SK-N-SH treated with all-trans-retinoic acid at 6 μM for 48 hours (cell line): Measurements from ENCODE around the gene KLHL24.

ENCODE experiments used
- ATAC-seq: fragments of 200-7000 bp; cut with Tn5 transposase; 3 replicates; pipeline ENCODE4 v1.9.1; 2020; ENCODE audit warnings: mild to moderate bottlenecking, moderate library complexity
- ARNTL ChIP-seq: fragments of 450-650 bp; formaldehyde crosslinking; IDR thresholded peaks from 2 replicates; pipeline ENCODE4 v1.5.0; 2020; ENCODE audit warnings: low read depth, mild to moderate bottlenecking, moderate library complexity, borderline replicate concordance
- BACH2 ChIP-seq: fragments of 250-450 bp; sonication (Bioruptor Pico); IDR thresholded peaks from 2 replicates; pipeline ENCODE4 v1.9.0; 2021; ENCODE audit warnings: mild to moderate bottlenecking, borderline replicate concordance
- ISL1 ChIP-seq: fragments of 250-450 bp; sonication (Bioruptor Pico); IDR thresholded peaks from 2 replicates; pipeline ENCODE4 v2.1.2; 2022; ENCODE audit warnings: mild to moderate bottlenecking, moderate library complexity
- PPARA ChIP-seq: fragments of 250-450 bp; sonication (Bioruptor Pico); IDR thresholded peaks from 2 replicates; pipeline ENCODE4 v1.5.0; 2020; ENCODE audit warnings: mild to moderate bottlenecking, borderline replicate concordance
- RARB ChIP-seq: fragments of 250-450 bp; sonication (Bioruptor Pico); IDR thresholded peaks from 2 replicates; pipeline ENCODE4 v1.8.0; 2021; ENCODE audit warnings: mild to moderate bottlenecking, moderate library complexity
- TCF4 ChIP-seq: fragments of 250-450 bp; sonication (Bioruptor Pico); IDR thresholded peaks from 2 replicates; pipeline ENCODE4 v1.8.0; 2021; ENCODE audit warnings: mild to moderate bottlenecking, moderate library complexity, borderline replicate concordance
- ZFP3 ChIP-seq: fragments of 250-450 bp; sonication (Bioruptor Pico); IDR thresholded peaks from 2 replicates; pipeline ENCODE4 v1.5.0; 2020; ENCODE audit warnings: mild to moderate bottlenecking, moderate library complexity
- ZFP30 ChIP-seq: fragments of 450-650 bp; formaldehyde crosslinking; IDR thresholded peaks from 2 replicates; pipeline ENCODE4 v1.5.0; 2022; ENCODE audit warnings: mild to moderate bottlenecking, moderate library complexity
- ZNF565 ChIP-seq: fragments of 450-650 bp; formaldehyde crosslinking; conservative IDR thresholded peaks from 2 replicates; pipeline ENCODE4 v1.5.0; 2020; ENCODE audit warnings: low read depth, mild to moderate bottlenecking, moderate library complexity
- ZNF70 ChIP-seq: fragments of 450-650 bp; formaldehyde crosslinking; IDR thresholded peaks from 2 replicates; pipeline ENCODE4 v1.5.0; 2020; ENCODE audit warnings: mild to moderate bottlenecking, moderate library complexity
- ZNF8 ChIP-seq: fragments of 450-650 bp; formaldehyde crosslinking; IDR thresholded peaks from 2 replicates; pipeline ENCODE4 v1.5.0; 2020; ENCODE audit warnings: mild to moderate bottlenecking, moderate library complexity
- TF ChIP-seq, protein P1 (sequence below): fragments of 250-450 bp; sonication (Bioruptor Pico); IDR thresholded peaks from 2 replicates; pipeline ENCODE4 v1.8.0; 2020; ENCODE audit warnings: mild to moderate bottlenecking, moderate library complexity, borderline replicate concordance
- TF ChIP-seq, protein P2 (sequence below): fragments of 250-450 bp; sonication (Bioruptor Pico); IDR thresholded peaks from 2 replicates; pipeline ENCODE4 v1.5.0; 2020; ENCODE audit warnings: mild to moderate bottlenecking, moderate library complexity
- TF ChIP-seq, protein P3 (sequence below): fragments of 250-450 bp; sonication (Bioruptor Pico); IDR thresholded peaks from 2 replicates; pipeline ENCODE4 v1.5.1; 2021; ENCODE audit warnings: mild to moderate bottlenecking, moderate library complexity
- TF ChIP-seq, protein P4 (sequence below): fragments of 250-450 bp; sonication (Bioruptor Pico); IDR thresholded peaks from 2 replicates; pipeline ENCODE4 v1.8.0; 2021; ENCODE audit warnings: low read depth, mild to moderate bottlenecking, moderate library complexity, borderline replicate concordance

Gene KLHL24

DNA sequence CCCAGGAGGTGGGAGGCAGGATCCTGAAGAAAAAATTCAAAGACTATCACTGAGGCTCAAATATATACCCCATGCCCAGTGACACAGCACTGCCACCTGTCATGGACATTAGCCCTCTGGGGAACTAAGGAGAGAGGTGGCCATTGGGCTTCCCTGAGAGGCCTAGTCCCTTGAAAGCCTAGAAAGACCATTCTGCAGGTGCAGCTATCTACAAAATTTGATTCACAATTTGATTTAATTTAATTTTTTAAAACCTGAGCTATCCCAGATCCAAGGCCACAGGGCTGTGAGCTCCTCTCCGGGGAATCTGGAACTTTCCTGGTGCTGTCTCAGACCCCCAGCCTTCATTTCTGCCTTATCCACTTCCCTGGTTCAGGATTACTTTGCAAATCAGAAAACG is 16.9 kb upstream of the KLHL24 start:
- TF ChIP-seq, protein P1, sequence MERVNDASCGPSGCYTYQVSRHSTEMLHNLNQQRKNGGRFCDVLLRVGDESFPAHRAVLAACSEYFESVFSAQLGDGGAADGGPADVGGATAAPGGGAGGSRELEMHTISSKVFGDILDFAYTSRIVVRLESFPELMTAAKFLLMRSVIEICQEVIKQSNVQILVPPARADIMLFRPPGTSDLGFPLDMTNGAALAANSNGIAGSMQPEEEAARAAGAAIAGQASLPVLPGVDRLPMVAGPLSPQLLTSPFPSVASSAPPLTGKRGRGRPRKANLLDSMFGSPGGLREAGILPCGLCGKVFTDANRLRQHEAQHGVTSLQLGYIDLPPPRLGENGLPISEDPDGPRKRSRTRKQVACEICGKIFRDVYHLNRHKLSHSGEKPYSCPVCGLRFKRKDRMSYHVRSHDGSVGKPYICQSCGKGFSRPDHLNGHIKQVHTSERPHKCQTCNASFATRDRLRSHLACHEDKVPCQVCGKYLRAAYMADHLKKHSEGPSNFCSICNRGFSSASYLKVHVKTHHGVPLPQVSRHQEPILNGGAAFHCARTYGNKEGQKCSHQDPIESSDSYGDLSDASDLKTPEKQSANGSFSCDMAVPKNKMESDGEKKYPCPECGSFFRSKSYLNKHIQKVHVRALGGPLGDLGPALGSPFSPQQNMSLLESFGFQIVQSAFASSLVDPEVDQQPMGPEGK (CRISPR knock-in tag), result no peak
- TF ChIP-seq ARNTL (CRISPR knock-in tag), result no peak
- TF ChIP-seq ZFP3 (CRISPR knock-in tag), result no peak
- no peak for TF ChIP-seq PPARA (CRISPR knock-in tag)
- TF ChIP-seq, protein P2, sequence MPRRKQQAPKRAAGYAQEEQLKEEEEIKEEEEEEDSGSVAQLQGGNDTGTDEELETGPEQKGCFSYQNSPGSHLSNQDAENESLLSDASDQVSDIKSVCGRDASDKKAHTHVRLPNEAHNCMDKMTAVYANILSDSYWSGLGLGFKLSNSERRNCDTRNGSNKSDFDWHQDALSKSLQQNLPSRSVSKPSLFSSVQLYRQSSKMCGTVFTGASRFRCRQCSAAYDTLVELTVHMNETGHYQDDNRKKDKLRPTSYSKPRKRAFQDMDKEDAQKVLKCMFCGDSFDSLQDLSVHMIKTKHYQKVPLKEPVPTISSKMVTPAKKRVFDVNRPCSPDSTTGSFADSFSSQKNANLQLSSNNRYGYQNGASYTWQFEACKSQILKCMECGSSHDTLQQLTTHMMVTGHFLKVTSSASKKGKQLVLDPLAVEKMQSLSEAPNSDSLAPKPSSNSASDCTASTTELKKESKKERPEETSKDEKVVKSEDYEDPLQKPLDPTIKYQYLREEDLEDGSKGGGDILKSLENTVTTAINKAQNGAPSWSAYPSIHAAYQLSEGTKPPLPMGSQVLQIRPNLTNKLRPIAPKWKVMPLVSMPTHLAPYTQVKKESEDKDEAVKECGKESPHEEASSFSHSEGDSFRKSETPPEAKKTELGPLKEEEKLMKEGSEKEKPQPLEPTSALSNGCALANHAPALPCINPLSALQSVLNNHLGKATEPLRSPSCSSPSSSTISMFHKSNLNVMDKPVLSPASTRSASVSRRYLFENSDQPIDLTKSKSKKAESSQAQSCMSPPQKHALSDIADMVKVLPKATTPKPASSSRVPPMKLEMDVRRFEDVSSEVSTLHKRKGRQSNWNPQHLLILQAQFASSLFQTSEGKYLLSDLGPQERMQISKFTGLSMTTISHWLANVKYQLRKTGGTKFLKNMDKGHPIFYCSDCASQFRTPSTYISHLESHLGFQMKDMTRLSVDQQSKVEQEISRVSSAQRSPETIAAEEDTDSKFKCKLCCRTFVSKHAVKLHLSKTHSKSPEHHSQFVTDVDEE (CRISPR knock-in tag), result no peak
- TF ChIP-seq ISL1 (CRISPR knock-in tag), result no peak
- TF ChIP-seq TCF4 (CRISPR knock-in tag), result no peak
- ATAC-seq, result no peak

DNA sequence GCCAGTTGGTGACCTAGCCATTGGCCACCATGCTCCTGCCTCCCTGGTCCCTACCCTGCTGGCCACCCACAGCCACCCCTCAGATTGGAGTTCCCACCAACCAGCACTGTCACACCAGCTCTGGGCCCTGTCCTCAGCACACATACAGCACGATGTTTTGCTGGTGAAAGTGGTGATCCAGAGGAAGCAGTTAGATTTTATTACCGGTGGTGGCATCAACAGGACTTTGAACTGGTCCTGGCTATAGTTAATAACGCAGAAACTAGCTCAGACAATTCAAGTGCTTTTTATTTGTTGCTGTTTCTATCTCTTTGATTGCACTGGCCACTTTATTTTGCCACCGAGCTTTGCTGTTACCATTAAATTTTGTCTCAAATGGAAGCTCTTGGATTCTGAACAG is 16.4 kb upstream of the KLHL24 start:
- no peak for ATAC-seq
- TF ChIP-seq, protein P2 (CRISPR knock-in tag), result no peak
- TF ChIP-seq, protein P3, sequence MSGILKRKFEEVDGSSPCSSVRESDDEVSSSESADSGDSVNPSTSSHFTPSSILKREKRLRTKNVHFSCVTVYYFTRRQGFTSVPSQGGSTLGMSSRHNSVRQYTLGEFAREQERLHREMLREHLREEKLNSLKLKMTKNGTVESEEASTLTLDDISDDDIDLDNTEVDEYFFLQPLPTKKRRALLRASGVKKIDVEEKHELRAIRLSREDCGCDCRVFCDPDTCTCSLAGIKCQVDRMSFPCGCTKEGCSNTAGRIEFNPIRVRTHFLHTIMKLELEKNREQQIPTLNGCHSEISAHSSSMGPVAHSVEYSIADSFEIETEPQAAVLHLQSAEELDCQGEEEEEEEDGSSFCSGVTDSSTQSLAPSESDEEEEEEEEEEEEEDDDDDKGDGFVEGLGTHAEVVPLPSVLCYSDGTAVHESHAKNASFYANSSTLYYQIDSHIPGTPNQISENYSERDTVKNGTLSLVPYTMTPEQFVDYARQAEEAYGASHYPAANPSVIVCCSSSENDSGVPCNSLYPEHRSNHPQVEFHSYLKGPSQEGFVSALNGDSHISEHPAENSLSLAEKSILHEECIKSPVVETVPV (CRISPR knock-in tag), result no peak
- no peak for TF ChIP-seq PPARA (CRISPR knock-in tag)
- TF ChIP-seq ZNF70 (CRISPR knock-in tag), result no peak
- TF ChIP-seq RARB (CRISPR knock-in tag), result no peak
- TF ChIP-seq, all 23 proteins: peak for 0

DNA sequence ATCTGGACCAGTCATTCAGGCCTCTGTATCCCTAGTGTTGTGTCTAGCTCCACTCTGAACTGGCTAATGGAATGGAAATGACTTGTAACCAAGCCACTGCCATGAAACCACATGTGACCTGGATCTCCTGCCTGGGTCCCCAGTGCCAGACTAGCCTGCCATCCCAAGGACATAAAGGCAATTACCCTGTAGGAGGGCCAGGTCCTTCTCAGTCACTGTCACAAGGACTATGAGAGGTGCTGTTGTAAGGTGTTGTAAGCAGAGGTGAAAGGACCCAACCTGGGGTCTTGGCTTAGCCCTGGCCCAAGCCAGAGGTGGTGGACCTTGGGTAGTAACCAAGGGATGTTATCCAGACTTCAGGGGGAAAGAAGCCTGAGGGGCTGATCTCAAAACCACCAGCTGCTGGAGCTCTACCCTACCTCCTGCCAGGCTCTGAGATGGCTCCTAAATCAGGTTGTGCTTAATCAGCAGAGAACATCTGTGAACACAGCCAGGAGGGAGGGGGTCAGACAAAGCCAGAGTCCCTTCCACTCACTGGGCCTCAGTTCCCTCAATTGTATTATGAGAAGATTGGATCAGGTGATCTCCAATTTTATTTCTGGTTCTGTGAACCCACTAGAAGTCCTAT is 15.7 kb upstream of the KLHL24 start:
- no peak for TF ChIP-seq RARB (CRISPR knock-in tag)
- TF ChIP-seq BACH2 (CRISPR knock-in tag), result no peak
- ATAC-seq, result no peak

DNA sequence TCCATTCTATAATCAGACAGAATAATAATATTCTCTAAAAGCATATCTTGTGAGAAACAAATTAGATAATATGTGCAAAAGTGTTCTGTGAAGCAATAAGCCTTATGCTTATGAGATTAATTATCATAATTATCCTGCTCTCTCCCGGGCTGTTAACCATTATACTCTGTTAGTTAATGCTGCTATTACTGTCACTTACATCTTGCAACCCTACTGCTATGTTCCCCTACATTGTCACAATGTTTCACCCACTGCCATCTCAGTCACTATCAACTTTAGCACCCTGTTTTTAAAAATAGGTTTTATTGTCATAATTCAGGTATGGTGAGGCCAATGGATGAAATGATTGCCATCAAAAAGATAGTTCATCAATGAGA is 15.2 kb upstream of the KLHL24 start:
- ATAC-seq, result no peak
- TF ChIP-seq TCF4 (CRISPR knock-in tag) (no peak), ZFP30 (no peak), ZNF565 (CRISPR knock-in tag) (no peak), ZNF70 (CRISPR knock-in tag) (no peak), ZFP3 (CRISPR knock-in tag) (no peak), RARB (CRISPR knock-in tag) (no peak), ZNF8 (CRISPR knock-in tag) (no peak), PPARA (CRISPR knock-in tag) (no peak), ISL1 (CRISPR knock-in tag) (no peak), BACH2 (CRISPR knock-in tag) (no peak)
- TF ChIP-seq, protein P4, sequence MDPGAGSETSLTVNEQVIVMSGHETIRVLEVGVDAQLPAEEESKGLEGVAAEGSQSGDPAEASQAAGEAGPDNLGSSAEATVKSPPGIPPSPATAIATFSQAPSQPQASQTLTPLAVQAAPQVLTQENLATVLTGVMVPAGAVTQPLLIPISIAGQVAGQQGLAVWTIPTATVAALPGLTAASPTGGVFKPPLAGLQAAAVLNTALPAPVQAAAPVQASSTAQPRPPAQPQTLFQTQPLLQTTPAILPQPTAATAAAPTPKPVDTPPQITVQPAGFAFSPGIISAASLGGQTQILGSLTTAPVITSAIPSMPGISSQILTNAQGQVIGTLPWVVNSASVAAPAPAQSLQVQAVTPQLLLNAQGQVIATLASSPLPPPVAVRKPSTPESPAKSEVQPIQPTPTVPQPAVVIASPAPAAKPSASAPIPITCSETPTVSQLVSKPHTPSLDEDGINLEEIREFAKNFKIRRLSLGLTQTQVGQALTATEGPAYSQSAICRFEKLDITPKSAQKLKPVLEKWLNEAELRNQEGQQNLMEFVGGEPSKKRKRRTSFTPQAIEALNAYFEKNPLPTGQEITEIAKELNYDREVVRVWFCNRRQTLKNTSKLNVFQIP (CRISPR knock-in tag), result no peak
- TF ChIP-seq, protein P1 (CRISPR knock-in tag), result no peak
- TF ChIP-seq, protein P3 (CRISPR knock-in tag), result no peak
- TF ChIP-seq, protein P2 (CRISPR knock-in tag), result no peak
